ENCODE measurements around the gene CALHM2.

Gene CALHM2

GRCh38 chr10:103474077-103474476 lies 21.9 kb upstream of the CALHM2 start:
- DNase-seq: no peak

- no peak for DNase-seq
Measured at GRCh38 chr10:103473261-103473671, 21.1 kb upstream of the CALHM2 start.

GRCh38 chr10:103472005-103472404 lies 19.8 kb upstream of the CALHM2 start:
- DNase-seq: no peak

GRCh38 chr10:103470761-103471653 lies 18.8 kb upstream of the CALHM2 start:
- no peak for DNase-seq

GRCh38 chr10:103469201-103469600 lies 17.0 kb upstream of the CALHM2 start:
- no peak for DNase-seq

- DNase-seq: no peak
Measured at GRCh38 chr10:103467406-103467805, 15.2 kb upstream of the CALHM2 start.

GRCh38 chr10:103466734-103467133 lies 14.6 kb upstream of the CALHM2 start:
- DNase-seq: no peak

- DNase-seq: no peak
Measured at GRCh38 chr10:103465411-103466179, 13.4 kb upstream of the CALHM2 start.

GRCh38 chr10:103463499-103463898 lies 11.3 kb upstream of the CALHM2 start:
- no peak for DNase-seq

GRCh38 chr10:103459615-103460014 lies 7.4 kb upstream of the CALHM2 start:
- no peak for DNase-seq

GRCh38 chr10:103458720-103459119 lies 6.5 kb upstream of the CALHM2 start, which contains the start of gene CALHM1:
Gene CALHM1 (minus strand): TSS chr10:103458900. CDS start chr10:103458751, 149 bp downstream.
- no peak for DNase-seq

- no peak for DNase-seq
Measured at GRCh38 chr10:103457896-103458583, 5.9 kb upstream of the CALHM2 start.

GRCh38 chr10:103457176-103457712 lies 5.1 kb upstream of the CALHM2 start:
- peak; percentile 17 for DNase-seq

- no peak for DNase-seq
Measured at GRCh38 chr10:103456074-103456660, 4.0 kb upstream of the CALHM2 start.

- DNase-seq: no peak
Measured at GRCh38 chr10:103455235-103455634, 3.1 kb upstream of the CALHM2 start.

- DNase-seq: no peak
Measured at GRCh38 chr10:103454026-103454425, 1.9 kb upstream of the CALHM2 start.

- DNase-seq: no peak
Measured at GRCh38 chr10:103452506-103453230, 498 bp upstream of the CALHM2 start.

GRCh38 chr10:103451091-103451813 lies 918 bp downstream of the CALHM2 start:
- no peak for DNase-seq

- DNase-seq: no peak
Measured at GRCh38 chr10:103450201-103450695, 1.9 kb downstream of the CALHM2 start.

GRCh38 chr10:103449208-103450144 lies 2.7 kb downstream of the CALHM2 start:
- no peak for DNase-seq
